Brain microvascular endothelial cell (primary cell): ENCODE results near the gene AKNA.

Experiments
- DNase-seq: peaks from one replicate; pipeline ENCODE4 v3.0.0-alpha.2; 2020
- H3K27ac ChIP-seq: fragments of 250-450 bp; sonication (Bioruptor Pico); 2 replicates; pipeline ENCODE4 v1.5.1; 2020; ENCODE audit warnings: mild to moderate bottlenecking, moderate library complexity
- H3K27me3 ChIP-seq: fragments of 250-450 bp; sonication (Bioruptor Pico); replicated peaks from 2 replicates; pipeline ENCODE4 v1.5.1; 2020; ENCODE audit warnings: mild to moderate bottlenecking
- H3K36me3 ChIP-seq: fragments of 250-450 bp; sonication (Bioruptor Pico); replicated peaks from 2 replicates; pipeline ENCODE4 v1.5.1; 2020; ENCODE audit warnings: mild to moderate bottlenecking
- H3K4me3 ChIP-seq: 2 replicates; pipeline ENCODE4 v1.5.1; 2011; ENCODE audit warnings: low read depth, mild to moderate bottlenecking, control low read depth, low read length, moderate library complexity
- CTCF ChIP-seq: IDR thresholded peaks from 2 replicates; pipeline ENCODE4 v1.5.1; 2011; ENCODE audit warnings: low read depth, mild to moderate bottlenecking, moderate library complexity, low read length, control low read depth, inconsistent platforms; ENCODE audit errors: missing control alignments
- in situ Hi-C: cut with HindIII; loops from 2 replicates; pipeline ENCODE4 v1.10.0; 2017; ENCODE audit warnings: low sequenced_read_pairs, low pct_ligation_motif_present

The AKNA gene

GRCh38 chr9:114287763-114288192 is 100.0 kb downstream of the AKNA start:
- DNase-seq = no peak
- Histone ChIP-seq H3K27me3 (no peaks in the 10 kb centered on the region), H3K4me3 (no peak overlapping the region), H3K27ac (no peak overlapping the region), H3K36me3 (no peaks in the 10 kb centered on the region)
- in situ Hi-C loops = no loop called here
- no peak for TF ChIP-seq CTCF

- in situ Hi-C loops = no loop called here
- DNase-seq = no peak
- Histone ChIP-seq H3K27me3 (no peaks in the 10 kb centered on the region), H3K4me3 (no peak overlapping the region), H3K36me3 (no peaks in the 10 kb centered on the region), H3K27ac (no peak overlapping the region)
- no peak for TF ChIP-seq CTCF
Observed at GRCh38 chr9:114287001-114287762, 100.6 kb downstream of the AKNA start.

- Histone ChIP-seq H3K4me3 (no peak overlapping the region), H3K27me3 (no peaks in the 10 kb centered on the region), H3K36me3 (no peaks in the 10 kb centered on the region), H3K27ac (no peak overlapping the region)
- no peak for TF ChIP-seq CTCF
- no peak for DNase-seq
- in situ Hi-C loops = no loop called here
Observed at GRCh38 chr9:114286146-114286679, 101.6 kb downstream of the AKNA start.

GRCh38 chr9:114285166-114285867 is 102.5 kb downstream of the AKNA start:
- Histone ChIP-seq H3K4me3 (no peak overlapping the region), H3K36me3 (no peaks in the 10 kb centered on the region), H3K27ac (no peak overlapping the region), H3K27me3 (no peaks in the 10 kb centered on the region)
- TF ChIP-seq CTCF = peak; percentile 40
- in situ Hi-C loops = no loop called here
- DNase-seq = peak; percentile 88

GRCh38 chr9:114284316-114285060 is 103.3 kb downstream of the AKNA start:
- no peaks in the 10 kb centered on the region for H3K36me3 ChIP-seq
- no peak for DNase-seq
- no peak for TF ChIP-seq CTCF
- H3K4me3 ChIP-seq = no peak overlapping the region
- H3K27me3 ChIP-seq = no peaks in the 10 kb centered on the region
- in situ Hi-C loops = no loop called here
- H3K27ac ChIP-seq = no peak overlapping the region
